Brain microvascular endothelial cell (primary cell): ENCODE results near the gene CD200R1.

Experiments
- DNase-seq: peaks from one replicate; pipeline ENCODE4 v3.0.0-alpha.2; 2020
- H3K27ac ChIP-seq: fragments of 250-450 bp; sonication (Bioruptor Pico); 2 replicates; pipeline ENCODE4 v1.5.1; 2020; ENCODE audit warnings: mild to moderate bottlenecking, moderate library complexity
- H3K27me3 ChIP-seq: fragments of 250-450 bp; sonication (Bioruptor Pico); replicated peaks from 2 replicates; pipeline ENCODE4 v1.5.1; 2020; ENCODE audit warnings: mild to moderate bottlenecking
- H3K36me3 ChIP-seq: fragments of 250-450 bp; sonication (Bioruptor Pico); replicated peaks from 2 replicates; pipeline ENCODE4 v1.5.1; 2020; ENCODE audit warnings: mild to moderate bottlenecking
- H3K4me3 ChIP-seq: 2 replicates; pipeline ENCODE4 v1.5.1; 2011; ENCODE audit warnings: low read depth, mild to moderate bottlenecking, control low read depth, low read length, moderate library complexity
- CTCF ChIP-seq: IDR thresholded peaks from 2 replicates; pipeline ENCODE4 v1.5.1; 2011; ENCODE audit warnings: low read depth, mild to moderate bottlenecking, moderate library complexity, low read length, control low read depth, inconsistent platforms; ENCODE audit errors: missing control alignments
- in situ Hi-C: cut with HindIII; loops from 2 replicates; pipeline ENCODE4 v1.10.0; 2017; ENCODE audit warnings: low sequenced_read_pairs, low pct_ligation_motif_present

Gene CD200R1

GRCh38 chr3:112973325-112974177 lies 1.4 kb downstream of the CD200R1 start:
- TF ChIP-seq CTCF: no peak
- DNase-seq: no peak
- no peak overlapping the region for H3K4me3 ChIP-seq
- H3K36me3 ChIP-seq: no peaks in the 10 kb centered on the region
- H3K27me3 ChIP-seq: peaks cover 5% of the 10 kb centered on the region
- in situ Hi-C loops: no loop called here
- no peak overlapping the region for H3K27ac ChIP-seq

- in situ Hi-C loops: no loop called here
- no peak overlapping the region for H3K4me3 ChIP-seq
- TF ChIP-seq CTCF: no peak
- H3K36me3 ChIP-seq: no peaks in the 10 kb centered on the region
- H3K27me3 ChIP-seq: peaks cover 5% of the 10 kb centered on the region
- no peak overlapping the region for H3K27ac ChIP-seq
- DNase-seq: no peak
Observed at GRCh38 chr3:112972158-112972557, 2.7 kb downstream of the CD200R1 start.

- peaks cover 5% of the 10 kb centered on the region for H3K27me3 ChIP-seq
- DNase-seq: no peak
- in situ Hi-C loops: no loop called here
- no peak for TF ChIP-seq CTCF
- H3K36me3 ChIP-seq: no peaks in the 10 kb centered on the region
- no peak overlapping the region for H3K4me3 ChIP-seq
- no peak overlapping the region for H3K27ac ChIP-seq
Observed at GRCh38 chr3:112967828-112968227, 7.1 kb downstream of the CD200R1 start.

GRCh38 chr3:112967425-112967824 lies 7.5 kb downstream of the CD200R1 start:
- Histone ChIP-seq H3K36me3 (no peaks in the 10 kb centered on the region), H3K27me3 (peaks cover 5% of the 10 kb centered on the region), H3K4me3 (no peak overlapping the region), H3K27ac (no peak overlapping the region)
- no peak for DNase-seq
- in situ Hi-C loops: no loop called here
- no peak for TF ChIP-seq CTCF

GRCh38 chr3:112966633-112967032 lies 8.3 kb downstream of the CD200R1 start:
- H3K4me3 ChIP-seq: no peak overlapping the region
- H3K36me3 ChIP-seq: no peaks in the 10 kb centered on the region
- DNase-seq: no peak
- H3K27ac ChIP-seq: no peak overlapping the region
- TF ChIP-seq CTCF: no peak
- H3K27me3 ChIP-seq: peaks cover 5% of the 10 kb centered on the region
- in situ Hi-C loops: no loop called here

DNA sequence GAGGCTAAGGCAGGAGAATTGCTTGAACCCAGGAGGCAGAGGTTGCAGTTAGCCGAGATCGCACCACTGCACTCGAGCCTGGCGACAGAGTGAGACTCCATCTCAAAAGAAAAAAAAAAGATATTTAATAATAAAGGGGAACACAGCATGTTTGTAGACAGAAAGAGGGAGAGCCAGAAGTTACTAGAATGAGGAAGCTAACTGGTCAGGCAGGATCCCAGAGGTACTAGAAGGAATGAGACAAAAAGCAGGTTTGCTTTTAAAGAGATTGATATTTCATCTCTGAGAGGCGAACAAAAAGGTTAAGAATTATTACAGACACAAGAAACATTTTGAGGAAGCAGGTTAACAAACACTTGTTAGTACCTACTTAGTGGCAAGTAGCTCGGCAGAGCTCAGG lies 9.2 kb downstream of the CD200R1 start:
- Histone ChIP-seq H3K4me3 (no peak overlapping the region), H3K27ac (no peak overlapping the region), H3K27me3 (no peaks in the 10 kb centered on the region), H3K36me3 (no peaks in the 10 kb centered on the region)
- no peak for TF ChIP-seq CTCF
- in situ Hi-C loops: no loop called here
- DNase-seq: no peak
